22Rv1 (cell line): ENCODE results near the gene CDC25C.

Experiments
- H3K27ac ChIP-seq: fragments of 450-650 bp; 2 replicates; pipeline ENCODE4 v1.5.1; 2017
- ZFX ChIP-seq: fragments of 450-650 bp; IDR thresholded peaks from 2 replicates; pipeline ENCODE4 v1.6.1; 2017; ENCODE audit warnings: antibody characterized with exemption, borderline replicate concordance
- TF ChIP-seq, protein P1 (sequence below): fragments of 450-650 bp; IDR thresholded peaks from 2 replicates; pipeline ENCODE4 v1.5.1; 2017; ENCODE audit warnings: mild to moderate bottlenecking

CDC25C gene

DNA sequence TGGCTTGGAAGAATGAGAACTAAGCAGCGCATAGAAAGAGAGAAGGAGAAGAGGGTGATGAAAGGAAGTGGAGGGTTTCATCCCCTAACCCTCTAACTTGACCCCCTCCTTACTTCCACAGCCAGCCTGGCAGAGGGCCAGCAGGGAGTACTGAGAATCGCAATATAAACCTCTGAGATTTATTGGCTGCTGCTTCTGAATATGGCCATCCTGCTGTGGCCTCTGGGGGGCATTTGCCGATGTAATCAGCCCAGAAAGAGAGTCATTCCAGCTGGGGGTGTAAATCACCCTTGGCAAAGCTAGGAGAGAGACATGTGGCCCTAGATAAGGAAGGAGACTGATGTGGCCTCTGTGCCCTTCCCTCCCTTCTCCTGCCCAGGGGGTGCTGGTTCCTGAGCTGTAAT lies 56.2 kb downstream of the CDC25C start:
- no peak for TF ChIP-seq ZFX
- TF ChIP-seq, protein P1, sequence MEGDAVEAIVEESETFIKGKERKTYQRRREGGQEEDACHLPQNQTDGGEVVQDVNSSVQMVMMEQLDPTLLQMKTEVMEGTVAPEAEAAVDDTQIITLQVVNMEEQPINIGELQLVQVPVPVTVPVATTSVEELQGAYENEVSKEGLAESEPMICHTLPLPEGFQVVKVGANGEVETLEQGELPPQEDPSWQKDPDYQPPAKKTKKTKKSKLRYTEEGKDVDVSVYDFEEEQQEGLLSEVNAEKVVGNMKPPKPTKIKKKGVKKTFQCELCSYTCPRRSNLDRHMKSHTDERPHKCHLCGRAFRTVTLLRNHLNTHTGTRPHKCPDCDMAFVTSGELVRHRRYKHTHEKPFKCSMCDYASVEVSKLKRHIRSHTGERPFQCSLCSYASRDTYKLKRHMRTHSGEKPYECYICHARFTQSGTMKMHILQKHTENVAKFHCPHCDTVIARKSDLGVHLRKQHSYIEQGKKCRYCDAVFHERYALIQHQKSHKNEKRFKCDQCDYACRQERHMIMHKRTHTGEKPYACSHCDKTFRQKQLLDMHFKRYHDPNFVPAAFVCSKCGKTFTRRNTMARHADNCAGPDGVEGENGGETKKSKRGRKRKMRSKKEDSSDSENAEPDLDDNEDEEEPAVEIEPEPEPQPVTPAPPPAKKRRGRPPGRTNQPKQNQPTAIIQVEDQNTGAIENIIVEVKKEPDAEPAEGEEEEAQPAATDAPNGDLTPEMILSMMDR: no peak
- H3K27ac ChIP-seq: no peak overlapping the region

DNA sequence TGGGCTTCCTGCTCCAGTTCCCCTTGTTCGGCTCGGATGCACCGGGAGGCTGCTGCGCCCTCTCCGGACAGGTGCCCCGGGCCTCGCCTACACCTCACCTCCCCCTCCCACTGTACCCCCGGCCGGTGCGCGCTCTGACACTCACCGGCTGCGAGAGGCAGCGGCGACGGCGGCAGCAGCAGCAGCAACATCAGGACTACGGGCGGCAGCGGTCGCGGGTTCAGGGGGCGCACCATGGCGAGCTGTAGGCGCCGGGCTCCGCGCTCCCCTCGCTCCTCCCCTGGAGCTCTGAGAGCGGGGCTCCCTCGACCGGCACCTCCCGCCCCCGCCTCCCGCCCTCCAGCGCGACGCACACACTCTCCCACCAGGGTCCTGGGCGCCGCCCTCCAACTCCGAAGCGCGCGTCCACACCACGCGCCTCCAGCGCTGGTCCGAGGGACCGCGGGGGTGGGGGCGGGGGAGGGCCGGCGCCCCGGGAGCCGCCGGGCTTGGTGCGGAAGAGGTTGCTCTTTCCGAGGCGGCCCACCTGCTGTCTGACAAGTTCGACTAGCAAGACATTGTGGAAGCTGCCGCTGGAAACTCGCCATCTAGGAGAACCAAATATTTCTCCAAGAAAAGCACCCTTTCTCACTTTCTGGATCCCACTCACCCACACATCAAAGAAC lies 57.3 kb downstream of the CDC25C start, which contains the start of gene GFRA3:
TSS of gene GFRA3 (minus strand) at position 433 of the 665 bp plus-strand sequence. CDS start at position 236, 197 bp downstream.
- no peak for TF ChIP-seq ZFX
- TF ChIP-seq, protein P1: no peak
- H3K27ac ChIP-seq: no peak within 1 kb of the TSS

DNA sequence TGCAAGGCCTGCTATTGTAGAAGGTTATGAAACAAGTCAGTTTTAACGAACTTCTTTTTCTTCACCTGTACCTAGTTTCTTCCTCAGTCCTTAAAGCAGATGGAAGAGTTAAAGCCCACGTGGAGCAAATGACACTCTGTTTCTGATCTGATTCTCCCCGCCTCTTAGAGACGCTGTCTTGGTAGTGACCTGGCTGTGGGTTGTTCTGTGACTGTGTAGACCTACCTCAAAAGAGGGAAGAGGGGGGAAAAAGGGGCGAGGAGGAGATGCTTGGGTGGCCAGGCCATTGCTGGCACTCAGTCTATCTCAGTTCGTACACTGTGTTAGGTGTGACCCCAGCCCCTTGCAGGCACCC lies 57.8 kb downstream of the CDC25C start:
- H3K27ac ChIP-seq: no peak overlapping the region
- TF ChIP-seq, protein P1: no peak
- TF ChIP-seq ZFX: no peak

DNA sequence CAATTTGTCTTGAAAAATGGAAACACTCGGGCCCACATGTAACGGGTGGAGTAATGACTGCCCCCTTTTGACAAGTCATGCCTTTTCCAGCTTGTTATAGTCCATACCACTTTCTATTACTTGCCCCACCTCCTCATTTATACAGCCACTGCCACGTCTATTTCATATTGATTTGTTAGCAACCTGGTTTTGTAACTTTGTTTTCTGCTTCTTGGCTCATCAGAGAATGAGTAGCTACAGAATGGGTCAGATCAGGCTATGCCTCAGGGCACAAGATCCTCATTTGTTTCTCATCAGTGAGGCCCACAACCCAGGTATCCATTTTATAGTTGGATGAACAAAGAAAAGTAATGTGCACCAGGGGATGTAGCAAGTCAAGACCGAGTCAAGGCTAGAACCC lies 58.9 kb downstream of the CDC25C start:
- TF ChIP-seq, protein P1: no peak
- TF ChIP-seq ZFX: no peak
- no peak overlapping the region for H3K27ac ChIP-seq

DNA sequence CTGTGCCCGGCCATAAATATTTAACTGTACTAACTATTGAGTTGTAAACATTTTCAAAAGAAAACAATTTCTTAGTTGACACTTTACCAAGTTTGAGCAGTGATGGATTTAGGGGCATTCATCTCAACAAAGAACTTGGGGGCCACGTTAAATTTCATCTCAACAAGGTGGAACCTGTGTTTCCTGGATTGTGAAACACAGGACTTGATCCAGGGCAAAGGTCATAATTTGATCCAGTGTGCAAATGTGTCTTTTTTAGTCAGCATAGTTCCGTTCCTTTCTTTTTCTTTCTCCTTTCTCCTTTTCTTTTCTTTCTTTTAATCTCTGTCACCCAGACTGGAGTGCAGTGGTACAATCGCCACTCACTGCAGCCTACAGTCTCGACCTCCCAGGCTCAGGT lies 60.3 kb downstream of the CDC25C start:
- TF ChIP-seq, protein P1: no peak
- no peak for TF ChIP-seq ZFX
- no peak overlapping the region for H3K27ac ChIP-seq

DNA sequence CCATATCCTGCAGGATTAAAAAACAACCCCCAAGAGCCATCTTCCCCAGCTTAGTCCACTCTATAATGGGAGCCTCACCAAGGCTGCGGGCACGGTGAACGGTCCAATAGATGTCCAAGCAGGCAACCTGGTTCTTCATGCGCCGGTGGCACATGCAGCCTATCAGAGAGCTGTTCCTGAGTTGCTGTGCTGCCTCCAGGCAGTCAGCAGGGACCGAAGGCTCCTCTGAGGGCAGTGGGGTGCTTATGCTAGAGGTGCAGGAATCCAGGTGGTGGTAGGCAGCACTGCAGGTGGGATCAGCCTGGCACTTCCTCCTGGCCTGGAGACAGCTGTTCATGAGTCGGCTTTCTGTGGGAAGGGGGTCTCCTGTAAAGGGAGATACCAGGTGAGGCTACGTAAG lies 67.4 kb downstream of the CDC25C start:
- TF ChIP-seq, protein P1: no peak
- no peak for TF ChIP-seq ZFX
- no peak overlapping the region for H3K27ac ChIP-seq

DNA sequence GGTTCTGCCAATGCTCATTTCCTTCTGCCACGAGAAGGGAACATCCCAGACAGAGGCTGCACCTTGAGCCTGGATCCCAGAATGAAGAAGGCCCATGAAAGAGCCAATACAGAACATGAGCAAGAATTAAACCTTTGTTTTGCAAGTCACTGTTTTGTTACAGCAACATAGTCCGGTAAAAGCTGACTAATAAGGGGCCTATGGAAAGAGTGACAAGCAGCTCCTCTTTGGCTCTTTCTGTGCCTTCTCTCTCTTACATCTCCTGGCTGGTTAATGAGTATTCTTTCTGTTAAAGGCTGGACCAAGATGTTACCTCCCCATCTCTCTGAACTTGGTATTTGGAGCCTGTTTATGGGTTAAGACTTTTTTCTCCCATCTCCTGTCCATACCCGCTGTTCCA lies 68.0 kb downstream of the CDC25C start:
- no peak overlapping the region for H3K27ac ChIP-seq
- no peak for TF ChIP-seq ZFX
- TF ChIP-seq, protein P1: no peak
